ENCODE data around the gene FXYD2. TPM values are rescaled to one million over a fixed set of nuclear protein-coding genes. Genes with fewer than 3 reads are reported as not detected.

FXYD2 gene
- total and polyA plus RNA-seq, 9 of the 15 experiments (the other 6 are each of a cell fraction or from before 2014, with no cell fraction given): not detected

GRCh38 chr11:117809236-117810055 is 15.1 kb downstream of the FXYD2 start (continued):
- TF ChIP-seq PRDM10 (IDR thresholded peaks at IDR 0.05; ENCODE audit: partially characterized antibody) (no peak), KLF6 (CRISPR knock-in tag; IDR thresholded peaks at IDR 0.05; ENCODE audit: borderline replicate concordance) (no peak), CCNT2 (IDR thresholded peaks at IDR 0.05; ENCODE audit: borderline replicate concordance, extremely low read depth, insufficient read length, low read depth, low read length) (no peak), L3MBTL2 (IDR thresholded peaks at IDR 0.05) (peak; percentile 20; the same call in 1 of the 2 replicates), SMARCC2 (IDR thresholded peaks at IDR 0.05; ENCODE audit: low read depth) (no peak), IRF1 (CRISPR knock-in tag; IDR thresholded peaks at IDR 0.05; ENCODE audit: borderline replicate concordance) (no peak), ZNF76 (CRISPR knock-in tag; IDR thresholded peaks at IDR 0.05; ENCODE audit: borderline replicate concordance) (no peak), POLR3G (IDR thresholded peaks at IDR 0.05; ENCODE audit: extremely low read depth, insufficient read length, insufficient replicate concordance) (no peak), POLR2AphosphoS5 (IDR thresholded peaks at IDR 0.05; ENCODE audit: control insufficient read depth, insufficient read depth, low read depth, low read length) (no peak), ETS2 (tag; IDR thresholded peaks at IDR 0.05; ENCODE audit: borderline replicate concordance, poor library complexity, severe bottlenecking) (no peak), PPARD (CRISPR knock-in tag; IDR thresholded peaks at IDR 0.05) (no peak), POLR2H (tag; IDR thresholded peaks at IDR 0.05; ENCODE audit: low read depth) (no peak), ZNF77 (CRISPR knock-in tag; IDR thresholded peaks at IDR 0.05) (no peak), NBN (IDR thresholded peaks at IDR 0.05; ENCODE audit: low read depth) (no peak), PYGO2 (tag; IDR thresholded peaks at IDR 0.05) (no peak), GABPA (tag; conservative IDR thresholded peaks at IDR 0.05; ENCODE audit: low read depth) (no peak), MBD2 (IDR thresholded peaks at IDR 0.05; ENCODE audit: borderline replicate concordance, low read depth) (no peak), PHB2 (IDR thresholded peaks at IDR 0.05; ENCODE audit: low read depth) (peak; percentile 78; the same call in 1 of the 2 replicates), UBTF (IDR thresholded peaks at IDR 0.05; ENCODE audit: borderline replicate concordance in 1 of 2, low read depth in 2 of 2, low read length in 2 of 2) (0 out of 4 replicates have a peak, but pooled peaks of 1 of the 2 experiments have one; percentile 57), NR2C1 (IDR thresholded peaks at IDR 0.05) (no peak), NR2C1 (tag; IDR thresholded peaks at IDR 0.05) (no peak)
